Neural progenitor cell (in vitro differentiated cells): ENCODE measurements around the gene BBS7. TPM values are rescaled to one million over a fixed set of nuclear protein-coding genes. Genes with fewer than 3 reads are reported as not detected.

Experiments used
- DNase-seq: peaks from one replicate; pipeline ENCODE4 v3.0.0-alpha.2; 2016; ENCODE audit warnings: low spot score
- H2AFZ ChIP-seq: fragments of 200-600 bp; sonication (generic); replicated peaks from 2 replicates; pipeline ENCODE4 v1.6.1; 2016; ENCODE audit warnings: antibody characterized with exemption
- H3F3A ChIP-seq: fragments of 200-600 bp; sonication (generic); 2 replicates; pipeline ENCODE4 v1.6.1; 2016; ENCODE audit warnings: antibody characterized with exemption, low read depth
- H3K27ac ChIP-seq: fragments of 200-600 bp; sonication (generic); 2 replicates; pipeline ENCODE4 v1.5.1; 2016; ENCODE audit warnings: mild to moderate bottlenecking
- H3K27me3 ChIP-seq: fragments of 200-600 bp; sonication (generic); 2 replicates; pipeline ENCODE4 v1.6.1; 2016; ENCODE audit warnings: mild to moderate bottlenecking, moderate library complexity
- H3K36me3 ChIP-seq: fragments of 200-600 bp; sonication (generic); 2 replicates; pipeline ENCODE4 v1.5.1; 2016
- H3K4me1 ChIP-seq: fragments of 200-600 bp; sonication (generic); 2 replicates; pipeline ENCODE4 v1.6.1; 2016; ENCODE audit warnings: mixed run types
- H3K4me2 ChIP-seq: fragments of 200-600 bp; sonication (generic); 2 replicates; pipeline ENCODE4 v1.6.1; 2016
- H3K4me3 ChIP-seq: fragments of 200-600 bp; sonication (generic); 2 replicates; pipeline ENCODE4 v1.5.1; 2016
- H3K79me2 ChIP-seq: fragments of 200-600 bp; sonication (generic); 2 replicates; pipeline ENCODE4 v1.6.1; 2016; ENCODE audit warnings: low read depth
- H3K9ac ChIP-seq: fragments of 200-600 bp; sonication (generic); 2 replicates; pipeline ENCODE4 v1.6.1; 2016
- H3K9me3 ChIP-seq: fragments of 200-600 bp; sonication (generic); 2 replicates; pipeline ENCODE4 v1.5.1; 2016; ENCODE audit warnings: low read depth
- H4K20me1 ChIP-seq: fragments of 200-600 bp; sonication (generic); 2 replicates; pipeline ENCODE4 v1.6.1; 2016; ENCODE audit warnings: low read depth
- H3K27ac Mint-ChIP-seq: 3 replicates; pipeline ENCODE4 v1.8.0; 2021; ENCODE audit warnings: mixed read lengths
- H3K27me3 Mint-ChIP-seq: 2 replicates; pipeline ENCODE4 v1.8.0; 2022; ENCODE audit warnings: low read depth, mild to moderate bottlenecking, inconsistent platforms, moderate library complexity, mixed read lengths; ENCODE audit not compliant: insufficient read depth
- H3K36me3 Mint-ChIP-seq: 3 replicates; pipeline ENCODE4 v1.8.0; 2021; ENCODE audit warnings: mixed read lengths
- H3K4me1 Mint-ChIP-seq: 3 replicates; pipeline ENCODE4 v1.8.0; 2021; ENCODE audit warnings: mixed read lengths
- H3K4me3 Mint-ChIP-seq: 3 replicates; pipeline ENCODE4 v1.8.0; 2021; ENCODE audit warnings: mild to moderate bottlenecking, moderate library complexity, mixed read lengths
- H3K9me3 Mint-ChIP-seq: 3 replicates; pipeline ENCODE4 v1.8.0; 2020; ENCODE audit warnings: mixed read lengths
- EZH2 ChIP-seq: fragments of 200-600 bp; sonication (generic); IDR thresholded peaks from 2 replicates; pipeline ENCODE4 v1.6.1; 2017; ENCODE audit warnings: antibody characterized with exemption, mild to moderate bottlenecking, moderate library complexity
- EZH2phosphoT487 ChIP-seq: fragments of 200-600 bp; sonication (generic); IDR thresholded peaks from 2 replicates; pipeline ENCODE4 v1.6.1; 2017; ENCODE audit warnings: antibody characterized with exemption
- total RNA-seq: library from RNA; depleted of rRNA; stranded (reverse); fragments of >200 nt; gene quantifications from 2 replicates; pipeline ENCODE4 v1.2.3, GENCODE V29; 2015; ENCODE audit warnings: low replicate concordance
- TF ChIP-seq, protein P1 (sequence below): fragments of 200-600 bp; sonication (generic); IDR thresholded peaks from 2 replicates; pipeline ENCODE4 v1.5.1; 2017; ENCODE audit warnings: antibody characterized with exemption, mild to moderate bottlenecking

The BBS7 gene
- total RNA-seq, 1 donor from 2014 or later: 39.7 TPM

GRCh38 chr4:121885115-121885514, 14.8 kb upstream of the BBS7 start:
- Mint-ChIP-seq H3K9me3 (peaks cover 2% of the 10 kb centered on the region), H3K36me3 (no peaks in the 10 kb centered on the region), H3K27ac (no peak overlapping the region), H3K27me3 (no peaks in the 10 kb centered on the region), H3K4me1 (peaks cover 6% of the 10 kb centered on the region), H3K4me3 (no peak overlapping the region)
- H3K4me2 ChIP-seq: no peak overlapping the region
- no peak overlapping the region for H3K4me3 ChIP-seq
- no peaks in the 10 kb centered on the region for H3K4me1 ChIP-seq
- no peak overlapping the region for H3K27ac ChIP-seq
- TF ChIP-seq EZH2 (no peak), EZH2phosphoT487 (no peak)
- TF ChIP-seq, protein P1, sequence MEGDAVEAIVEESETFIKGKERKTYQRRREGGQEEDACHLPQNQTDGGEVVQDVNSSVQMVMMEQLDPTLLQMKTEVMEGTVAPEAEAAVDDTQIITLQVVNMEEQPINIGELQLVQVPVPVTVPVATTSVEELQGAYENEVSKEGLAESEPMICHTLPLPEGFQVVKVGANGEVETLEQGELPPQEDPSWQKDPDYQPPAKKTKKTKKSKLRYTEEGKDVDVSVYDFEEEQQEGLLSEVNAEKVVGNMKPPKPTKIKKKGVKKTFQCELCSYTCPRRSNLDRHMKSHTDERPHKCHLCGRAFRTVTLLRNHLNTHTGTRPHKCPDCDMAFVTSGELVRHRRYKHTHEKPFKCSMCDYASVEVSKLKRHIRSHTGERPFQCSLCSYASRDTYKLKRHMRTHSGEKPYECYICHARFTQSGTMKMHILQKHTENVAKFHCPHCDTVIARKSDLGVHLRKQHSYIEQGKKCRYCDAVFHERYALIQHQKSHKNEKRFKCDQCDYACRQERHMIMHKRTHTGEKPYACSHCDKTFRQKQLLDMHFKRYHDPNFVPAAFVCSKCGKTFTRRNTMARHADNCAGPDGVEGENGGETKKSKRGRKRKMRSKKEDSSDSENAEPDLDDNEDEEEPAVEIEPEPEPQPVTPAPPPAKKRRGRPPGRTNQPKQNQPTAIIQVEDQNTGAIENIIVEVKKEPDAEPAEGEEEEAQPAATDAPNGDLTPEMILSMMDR: no peak
- H2AFZ ChIP-seq: no peak overlapping the region
- DNase-seq: no peak
- H3K79me2 ChIP-seq: no peaks in the 10 kb centered on the region
- no peaks in the 10 kb centered on the region for H4K20me1 ChIP-seq
- H3K9ac ChIP-seq: no peak overlapping the region
- peaks cover 50% of the 10 kb centered on the region for H3K27me3 ChIP-seq
- H3K9me3 ChIP-seq: no peaks in the 10 kb centered on the region
- no peaks in the 10 kb centered on the region for H3K36me3 ChIP-seq
- no peaks in the 10 kb centered on the region for H3F3A ChIP-seq

DNA sequence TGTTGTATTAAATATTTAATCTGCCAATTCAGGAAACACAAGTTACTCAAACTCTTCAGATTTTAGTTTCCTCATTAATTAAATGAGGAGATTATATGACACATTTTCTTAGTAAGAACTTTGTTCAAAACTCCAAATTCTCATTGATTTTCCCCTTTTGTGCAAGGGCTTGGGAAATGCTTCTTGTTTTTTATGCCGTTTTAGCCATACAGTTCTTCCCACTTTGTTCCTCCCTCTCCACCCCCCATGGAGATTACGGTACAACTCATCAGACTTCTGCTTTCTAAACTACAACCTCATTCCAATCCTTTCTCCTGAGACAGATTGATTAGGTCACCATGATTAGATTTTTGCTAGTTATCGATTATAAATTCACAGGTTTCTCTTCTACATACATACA, 10.9 kb upstream of the BBS7 start:
- no peak overlapping the region for H2AFZ ChIP-seq
- no peak overlapping the region for H3K4me2 ChIP-seq
- H3K27ac Mint-ChIP-seq: no peak overlapping the region
- H4K20me1 ChIP-seq: peaks cover 16% of the 10 kb centered on the region
- no peaks in the 10 kb centered on the region for H3K9me3 ChIP-seq
- peaks cover 84% of the 10 kb centered on the region for H3K27me3 ChIP-seq
- H3K4me3 Mint-ChIP-seq: no peak overlapping the region
- H3F3A ChIP-seq: peaks cover 8% of the 10 kb centered on the region
- no peak overlapping the region for H3K4me3 ChIP-seq
- no peaks in the 10 kb centered on the region for H3K36me3 Mint-ChIP-seq
- H3K36me3 ChIP-seq: no peaks in the 10 kb centered on the region
- H3K4me1 Mint-ChIP-seq: peaks cover 15% of the 10 kb centered on the region
- TF ChIP-seq EZH2phosphoT487 (no peak), EZH2 (no peak)
- TF ChIP-seq, protein P1: no peak
- no peaks in the 10 kb centered on the region for H3K9me3 Mint-ChIP-seq
- no peak for DNase-seq
- no peaks in the 10 kb centered on the region for H3K79me2 ChIP-seq
- no peak overlapping the region for H3K27ac ChIP-seq
- no peaks in the 10 kb centered on the region for H3K27me3 Mint-ChIP-seq
- H3K4me1 ChIP-seq: peaks cover 4% of the 10 kb centered on the region
- H3K9ac ChIP-seq: no peak overlapping the region

- H3K36me3 Mint-ChIP-seq: no peaks in the 10 kb centered on the region
- H3K79me2 ChIP-seq: no peaks in the 10 kb centered on the region
Observed at GRCh38 chr4:121879135-121879534, 8.9 kb upstream of the BBS7 start.

More at GRCh38 chr4:121879135-121879534, 8.9 kb upstream of the BBS7 start:
- Mint-ChIP-seq H3K4me1 (peaks cover 15% of the 10 kb centered on the region), H3K27me3 (no peaks in the 10 kb centered on the region), H3K4me3 (no peak overlapping the region), H3K27ac (no peak overlapping the region), H3K9me3 (no peaks in the 10 kb centered on the region)
- DNase-seq: no peak
- peaks cover 4% of the 10 kb centered on the region for H3K4me1 ChIP-seq
- H3K27me3 ChIP-seq: peaks cover 86% of the 10 kb centered on the region
- H2AFZ ChIP-seq: no peak overlapping the region
- no peak overlapping the region for H3K4me2 ChIP-seq
- no peaks in the 10 kb centered on the region for H3K36me3 ChIP-seq
- H3K9ac ChIP-seq: no peak overlapping the region
- H3F3A ChIP-seq: peaks cover 8% of the 10 kb centered on the region
- H3K4me3 ChIP-seq: no peak overlapping the region
- TF ChIP-seq, protein P1: no peak
- TF ChIP-seq EZH2phosphoT487 (no peak), EZH2 (no peak)
- H4K20me1 ChIP-seq: peaks cover 16% of the 10 kb centered on the region
- H3K9me3 ChIP-seq: no peaks in the 10 kb centered on the region
- H3K27ac ChIP-seq: no peak overlapping the region
